Measurements from ENCODE around the gene ZNF789.

GRCh38 chr7:99424932-99425730 is 47.6 kb upstream of the ZNF789 start:
- TF ChIP-seq, protein P1, sequence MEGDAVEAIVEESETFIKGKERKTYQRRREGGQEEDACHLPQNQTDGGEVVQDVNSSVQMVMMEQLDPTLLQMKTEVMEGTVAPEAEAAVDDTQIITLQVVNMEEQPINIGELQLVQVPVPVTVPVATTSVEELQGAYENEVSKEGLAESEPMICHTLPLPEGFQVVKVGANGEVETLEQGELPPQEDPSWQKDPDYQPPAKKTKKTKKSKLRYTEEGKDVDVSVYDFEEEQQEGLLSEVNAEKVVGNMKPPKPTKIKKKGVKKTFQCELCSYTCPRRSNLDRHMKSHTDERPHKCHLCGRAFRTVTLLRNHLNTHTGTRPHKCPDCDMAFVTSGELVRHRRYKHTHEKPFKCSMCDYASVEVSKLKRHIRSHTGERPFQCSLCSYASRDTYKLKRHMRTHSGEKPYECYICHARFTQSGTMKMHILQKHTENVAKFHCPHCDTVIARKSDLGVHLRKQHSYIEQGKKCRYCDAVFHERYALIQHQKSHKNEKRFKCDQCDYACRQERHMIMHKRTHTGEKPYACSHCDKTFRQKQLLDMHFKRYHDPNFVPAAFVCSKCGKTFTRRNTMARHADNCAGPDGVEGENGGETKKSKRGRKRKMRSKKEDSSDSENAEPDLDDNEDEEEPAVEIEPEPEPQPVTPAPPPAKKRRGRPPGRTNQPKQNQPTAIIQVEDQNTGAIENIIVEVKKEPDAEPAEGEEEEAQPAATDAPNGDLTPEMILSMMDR (conservative IDR thresholded peaks at IDR 0.05 in 1 of 2, IDR thresholded peaks at IDR 0.05 in 1 of 2; ENCODE audit: extremely low read depth in 1 of 2, insufficient read depth in 1 of 2, low read depth in 1 of 2, low read length in 2 of 2), result no peak
- no peak for TF ChIP-seq EZH2 (IDR thresholded peaks at IDR 0.05; ENCODE audit: borderline replicate concordance, low read length)

All from mammary epithelial cell (primary cell).